IMR-90 (cell line): ENCODE results near the gene CWC27.

ENCODE experiments used
- BHLHE40 ChIP-seq: fragments of 150-350 bp; IDR thresholded peaks from 2 replicates; pipeline ENCODE4 v1.6.1; 2016; ENCODE audit warnings: mild to moderate bottlenecking, low read depth, low read length
- CEBPB ChIP-seq: IDR thresholded peaks from 2 replicates; pipeline ENCODE4 v1.6.1; 2012; ENCODE audit warnings: low read depth, low read length, improper control_type of control experiment
- CTCF ChIP-seq: conservative IDR thresholded peaks from 2 replicates; pipeline ENCODE4 v1.5.1; 2012; ENCODE audit warnings: mild to moderate bottlenecking, low read depth, low read length, improper control_type of control experiment
- FOS ChIP-seq: fragments of 150-350 bp; IDR thresholded peaks from 2 replicates; pipeline ENCODE4 v1.6.1; 2016; ENCODE audit warnings: low read depth, low read length
- MAFK ChIP-seq: IDR thresholded peaks from 2 replicates; pipeline ENCODE4 v1.6.1; 2012; ENCODE audit warnings: low read depth, low read length, improper control_type of control experiment
- MAZ ChIP-seq: IDR thresholded peaks from 2 replicates; pipeline ENCODE4 v1.6.1; 2012; ENCODE audit warnings: low read depth, mild to moderate bottlenecking, low read length, improper control_type of control experiment, moderate library complexity, borderline replicate concordance
- NFE2L2 ChIP-seq: fragments of 150-350 bp; IDR thresholded peaks from 2 replicates; pipeline ENCODE4 v1.6.1; 2016; ENCODE audit warnings: low read depth, mild to moderate bottlenecking, low read length
- POLR2A ChIP-seq: IDR thresholded peaks from 2 replicates; pipeline ENCODE4 v1.6.1; 2012; ENCODE audit warnings: mild to moderate bottlenecking, low read depth, low read length
- RAD21 ChIP-seq: IDR thresholded peaks from 2 replicates; pipeline ENCODE4 v1.6.1; 2012; ENCODE audit warnings: low read length, improper control_type of control experiment
- RFX5 ChIP-seq: IDR thresholded peaks from 2 replicates; pipeline ENCODE4 v1.8.0; 2012; ENCODE audit warnings: low read depth, mild to moderate bottlenecking, low read length, moderate library complexity

- TF ChIP-seq CTCF (no peak), CEBPB (no peak), FOS (no peak), POLR2A (no peak), MAZ (no peak), RFX5 (no peak), MAFK (no peak), RAD21 (no peak), BHLHE40 (no peak), NFE2L2 (no peak)
Observed at GRCh38 chr5:65026816-65027548, 258.3 kb downstream of the CWC27 start.
